Superior temporal gyrus (tissue), 1 donor: Measurements from ENCODE around the gene BANK1.

Source experiments
- DNase-seq: peaks from one replicate; pipeline ENCODE4 v3.0.0-alpha.2; 2016; ENCODE audit errors: extremely low spot score

The BANK1 gene

DNA sequence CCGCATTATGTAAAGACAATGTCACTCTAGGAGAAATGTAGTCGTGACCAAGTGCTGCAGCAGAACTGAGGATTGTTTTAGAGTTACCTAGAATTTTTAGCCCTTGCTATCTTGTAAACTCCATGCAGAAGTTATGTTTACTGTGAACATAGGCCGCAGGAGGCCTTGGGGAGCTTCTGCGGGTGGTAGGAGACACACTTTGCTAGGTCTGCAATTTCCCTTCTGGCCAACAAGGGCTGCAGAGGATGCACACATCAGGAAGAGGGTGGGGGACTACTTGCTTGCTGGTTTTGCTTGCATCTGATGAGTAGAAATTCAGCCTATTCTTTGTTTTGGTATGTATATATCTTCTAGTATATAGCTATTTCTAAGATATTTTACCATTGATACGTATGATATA is 23.1 kb downstream of the BANK1 start:
- no peak for DNase-seq

DNA sequence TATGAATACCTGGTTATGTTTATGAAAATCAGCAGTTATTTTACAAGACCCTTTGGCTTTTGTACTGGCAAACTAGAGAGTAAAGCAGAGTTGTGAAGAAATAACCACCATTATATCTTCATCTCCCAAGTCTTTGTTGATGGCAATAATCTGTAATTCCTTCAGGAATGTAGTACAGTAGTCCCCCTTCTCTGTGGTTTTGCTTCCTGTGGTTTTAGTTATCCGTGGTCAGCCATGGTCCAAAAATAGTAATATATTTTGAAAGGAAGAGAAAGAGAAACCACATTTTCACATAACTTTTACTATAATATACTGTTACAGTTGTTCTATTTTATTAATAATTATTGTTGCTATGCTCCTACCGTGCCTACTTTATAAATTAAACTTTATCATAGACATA is 27.8 kb downstream of the BANK1 start:
- no peak for DNase-seq

DNA sequence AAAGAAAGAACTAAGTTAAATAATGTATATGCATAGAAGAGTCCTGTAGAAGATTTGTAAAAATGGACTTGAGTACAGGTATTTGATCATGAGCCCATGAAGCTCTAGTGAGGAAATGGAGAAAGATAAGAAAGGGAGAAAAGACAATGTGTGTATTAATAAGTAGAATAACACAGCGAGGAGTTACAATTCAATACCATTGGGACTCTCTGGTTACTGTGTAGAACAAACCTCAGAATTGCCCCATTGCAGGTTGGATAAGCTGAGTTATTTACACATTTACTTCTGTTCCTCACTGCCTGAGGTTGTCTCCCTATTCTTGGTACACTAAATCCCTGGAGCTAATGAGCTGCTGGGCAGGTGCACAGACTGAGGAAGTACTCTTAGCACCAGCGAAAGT is 33.3 kb downstream of the BANK1 start:
- DNase-seq, result no peak

DNA sequence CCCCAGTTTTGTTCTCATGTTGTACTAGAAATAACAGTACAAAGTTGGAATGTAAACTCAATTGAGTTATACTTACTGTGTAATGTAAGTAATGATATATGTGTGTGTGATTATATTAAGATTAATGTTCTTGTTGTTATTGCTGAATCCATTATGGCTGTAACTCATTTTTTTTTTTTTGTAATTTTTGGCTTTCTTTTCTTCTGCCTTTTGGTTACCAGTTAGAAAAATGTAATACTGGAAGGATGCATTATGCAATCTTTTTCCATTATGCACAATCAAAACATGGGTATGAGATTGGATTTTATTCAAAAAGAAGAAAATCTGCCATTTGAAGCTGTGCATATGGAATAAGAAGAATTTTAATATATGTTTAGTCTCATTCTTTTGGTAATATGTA is 34.0 kb downstream of the BANK1 start:
- no peak for DNase-seq

DNA sequence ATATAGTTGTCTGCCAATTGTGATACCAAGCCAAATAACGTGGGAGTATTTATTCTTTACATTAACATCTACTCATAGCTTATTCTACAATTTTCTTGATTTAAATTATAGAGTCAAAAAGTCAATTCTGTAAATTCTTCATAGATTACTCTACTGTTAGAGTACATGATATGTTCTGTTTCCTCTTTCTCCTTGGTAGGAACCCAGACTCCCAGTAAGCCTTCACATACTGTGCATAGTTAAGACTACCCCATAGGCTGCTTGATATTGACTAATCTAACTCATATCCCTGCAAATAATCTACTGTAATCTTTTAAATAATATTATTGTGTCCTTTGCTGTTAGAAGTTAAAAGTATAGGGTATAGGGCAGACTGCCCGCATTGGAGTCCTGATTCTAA is 35.4 kb downstream of the BANK1 start:
- no peak for DNase-seq

DNA sequence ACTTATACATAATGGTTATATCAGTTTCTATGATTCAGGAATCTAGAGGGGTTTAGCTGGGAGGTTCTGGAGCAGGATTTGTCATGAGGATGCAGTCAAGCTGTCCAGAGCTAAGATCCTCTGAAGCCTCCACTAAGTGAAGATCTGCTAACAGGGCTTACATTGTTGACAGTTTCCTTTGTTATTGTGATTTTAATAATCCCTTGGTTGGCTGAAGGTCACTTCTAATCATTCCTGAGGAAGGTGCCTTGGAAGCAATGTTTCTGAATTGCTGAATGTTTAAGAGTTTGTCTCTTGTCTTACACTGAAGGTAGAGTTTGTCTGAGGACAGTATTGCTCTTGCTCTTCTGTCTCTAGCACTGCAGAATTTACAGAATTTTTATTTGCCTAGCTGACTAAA is 41.3 kb downstream of the BANK1 start:
- no peak for DNase-seq

DNA sequence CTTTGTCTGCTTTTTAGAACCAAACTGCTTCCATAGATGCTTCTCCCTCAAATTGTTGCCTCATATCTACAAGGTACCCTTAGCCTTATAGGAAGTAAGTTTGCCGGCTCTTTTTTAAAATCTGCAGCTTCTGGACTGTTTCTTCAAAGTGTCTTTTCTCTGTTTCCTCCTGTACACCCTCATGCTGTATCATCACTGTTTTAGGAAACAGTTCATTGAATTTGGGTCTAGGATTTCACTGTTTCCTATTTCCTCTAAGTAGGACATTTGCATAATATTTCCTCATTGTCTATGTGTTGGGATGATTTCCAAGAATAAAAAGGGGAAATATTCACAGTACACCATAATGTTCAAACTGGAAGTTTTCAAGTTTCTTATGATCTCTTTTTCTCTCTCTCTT is 43.0 kb downstream of the BANK1 start:
- no peak for DNase-seq

DNA sequence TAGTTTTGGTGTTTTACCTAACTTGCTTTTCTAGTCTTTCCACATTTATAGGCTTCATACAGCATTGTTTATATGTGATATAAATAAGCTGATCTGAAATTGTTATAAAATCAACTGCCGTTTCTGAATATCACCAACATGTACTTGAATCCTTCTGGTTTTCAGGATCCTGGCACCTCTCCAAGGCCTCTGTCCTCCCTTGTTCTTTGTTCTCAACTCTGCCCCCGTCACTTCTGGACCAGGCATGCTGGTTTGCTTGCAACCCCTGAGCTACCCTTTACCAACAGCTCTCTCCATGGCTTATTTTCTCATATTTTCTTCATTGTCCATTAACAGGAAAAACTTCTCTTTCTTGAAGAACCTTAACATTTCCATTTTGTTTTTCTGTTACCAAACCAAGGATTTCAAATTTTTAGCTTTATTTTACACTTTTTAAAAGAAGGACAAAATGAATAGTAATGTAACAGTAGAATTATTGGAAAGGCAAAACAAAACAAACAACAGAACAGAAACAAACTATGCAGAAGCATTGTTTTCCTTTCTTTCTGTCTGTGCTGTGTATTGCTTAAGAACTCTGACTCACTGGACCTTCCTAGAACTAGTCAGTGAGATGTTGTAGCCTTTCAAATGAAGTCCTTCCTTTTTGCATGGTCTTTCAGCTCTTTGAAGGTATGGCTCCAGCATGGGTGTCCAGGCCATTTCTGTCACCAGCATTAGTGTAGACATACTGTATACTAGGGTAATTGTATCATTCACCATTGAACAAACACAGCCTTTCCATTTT is 44.8 kb downstream of the BANK1 start:
- peak; percentile 36 for DNase-seq

DNA sequence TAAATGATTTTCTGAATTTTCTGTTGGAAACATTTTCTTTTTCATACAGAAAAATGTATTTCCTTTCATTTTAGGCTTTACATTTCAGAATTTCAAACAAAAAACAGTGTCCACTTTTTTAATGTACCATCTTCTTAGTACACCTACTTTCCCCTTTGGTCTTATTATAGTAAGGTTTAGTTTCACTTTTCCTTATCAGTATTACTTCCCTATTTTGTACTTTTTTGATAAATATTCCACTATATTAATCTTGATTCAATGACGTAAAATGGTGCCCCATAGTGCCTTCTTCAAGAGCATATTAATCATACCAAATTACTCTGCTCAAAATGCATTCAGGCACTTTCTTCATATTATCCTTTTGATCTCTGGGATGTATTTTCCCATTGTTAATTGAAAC is 52.5 kb downstream of the BANK1 start:
- no peak for DNase-seq

DNA sequence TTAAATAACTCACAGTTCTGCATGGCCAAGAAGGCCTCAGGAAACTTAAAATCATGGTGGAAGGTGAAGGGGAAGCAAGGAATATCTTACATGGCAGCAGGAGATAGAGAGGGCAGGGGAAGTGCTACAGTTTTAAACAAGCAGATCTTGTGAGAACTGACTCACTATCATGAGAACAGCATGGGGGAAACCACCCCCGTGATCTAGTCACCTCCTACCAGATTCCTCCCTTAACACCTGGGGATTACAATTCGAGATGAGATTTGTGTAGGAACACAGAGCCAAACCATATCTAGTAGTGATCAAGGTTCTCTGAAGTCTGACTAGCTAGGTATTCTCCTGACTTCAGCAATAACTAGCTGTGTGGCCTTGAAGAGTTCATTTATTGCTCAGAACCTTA is 56.0 kb downstream of the BANK1 start:
- no peak for DNase-seq

DNA sequence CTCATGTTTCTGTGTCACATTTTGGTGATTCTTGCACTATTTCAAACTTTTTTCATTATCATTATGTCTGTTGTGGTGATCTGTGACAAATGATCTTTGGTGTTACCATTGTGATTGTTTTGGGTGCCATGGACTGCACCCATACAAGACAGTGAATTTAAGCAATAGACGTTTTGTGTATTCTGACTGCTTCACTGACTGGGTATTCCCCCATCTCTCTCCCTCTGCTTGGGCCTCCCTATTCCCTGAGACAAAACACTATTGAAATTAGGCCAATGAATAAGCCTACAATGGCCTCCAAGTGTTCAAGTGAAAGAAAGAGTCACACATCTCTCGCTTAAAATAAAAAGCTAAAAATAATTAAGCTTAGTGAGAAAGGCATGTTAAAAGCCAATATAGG is 60.2 kb downstream of the BANK1 start:
- no peak for DNase-seq

DNA sequence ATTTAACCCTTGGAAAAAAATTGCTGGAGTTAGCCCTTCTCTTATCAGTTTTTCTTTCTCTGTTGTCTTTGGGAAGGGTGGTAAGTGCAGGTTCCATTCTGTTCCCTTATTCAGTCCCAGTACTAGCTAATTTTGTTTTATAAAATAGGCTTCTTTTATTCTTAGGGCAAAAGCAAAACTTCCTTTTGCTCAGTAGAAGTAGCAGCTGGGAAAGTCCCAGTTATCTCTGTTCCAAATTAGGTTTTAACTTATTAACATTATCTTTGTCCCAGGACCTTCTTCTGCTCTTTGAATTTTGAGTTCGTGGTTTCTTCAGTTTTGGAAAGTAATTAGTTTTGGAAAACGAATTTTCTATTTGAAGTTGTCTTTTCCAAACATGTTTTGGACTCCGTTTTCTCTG is 61.1 kb downstream of the BANK1 start:
- no peak for DNase-seq

DNA sequence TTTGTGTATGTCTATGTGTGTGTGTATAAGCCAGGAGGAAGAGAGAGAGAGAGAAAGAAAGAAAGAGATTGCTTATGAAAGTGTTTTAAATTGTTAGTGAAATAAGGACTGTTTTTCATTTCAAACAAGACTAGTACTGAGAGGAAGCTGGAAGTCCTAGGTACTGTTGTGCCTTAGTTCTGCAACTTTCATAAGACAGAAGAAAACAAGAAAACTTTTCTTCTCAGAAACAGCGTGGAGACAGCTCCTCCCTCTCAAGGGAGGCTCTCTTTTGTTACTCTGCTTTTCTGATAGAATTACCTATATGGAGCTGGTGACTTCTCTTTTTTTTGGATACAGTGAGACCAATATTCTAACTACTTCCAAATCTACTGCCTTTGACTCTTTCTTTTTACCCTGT is 62.5 kb downstream of the BANK1 start:
- DNase-seq, result no peak

DNA sequence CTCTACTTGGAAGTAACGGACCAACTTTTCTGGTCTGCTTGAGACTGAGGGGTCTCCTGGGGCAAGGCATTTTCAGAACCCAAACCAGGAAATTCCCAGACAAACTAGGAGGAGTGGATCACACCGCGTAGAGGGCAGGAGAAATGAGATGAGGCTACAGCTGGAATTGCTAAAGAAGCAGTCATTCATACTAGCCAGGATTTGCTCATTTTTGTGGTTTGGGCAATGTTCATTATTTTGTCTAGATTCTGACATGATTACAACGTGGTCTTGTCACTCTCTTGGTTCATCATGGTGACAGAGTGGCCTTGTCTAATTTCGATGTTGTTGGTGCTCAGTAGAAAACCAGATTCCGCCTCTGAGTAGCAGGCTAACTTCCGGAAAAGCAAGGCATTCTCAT is 63.2 kb downstream of the BANK1 start:
- no peak for DNase-seq

DNA sequence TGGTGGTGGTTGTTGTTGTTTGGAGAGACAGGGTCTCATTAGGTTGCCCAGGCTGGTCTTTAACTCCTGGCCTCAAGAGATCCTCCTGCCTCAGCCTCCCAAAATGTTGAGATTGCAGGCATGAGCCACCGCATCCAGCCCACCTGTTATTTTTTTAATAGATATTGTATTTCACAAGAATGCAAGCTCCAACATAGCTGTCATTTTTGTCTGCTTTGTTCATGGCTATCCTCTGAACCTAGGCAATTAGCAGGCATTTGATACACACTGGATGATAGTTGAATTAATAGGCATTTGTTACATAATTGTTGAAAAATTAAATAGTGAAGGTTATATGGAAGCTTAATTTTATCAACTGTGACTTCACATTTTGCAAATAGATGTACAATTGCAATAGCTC is 64.7 kb downstream of the BANK1 start:
- no peak for DNase-seq

DNA sequence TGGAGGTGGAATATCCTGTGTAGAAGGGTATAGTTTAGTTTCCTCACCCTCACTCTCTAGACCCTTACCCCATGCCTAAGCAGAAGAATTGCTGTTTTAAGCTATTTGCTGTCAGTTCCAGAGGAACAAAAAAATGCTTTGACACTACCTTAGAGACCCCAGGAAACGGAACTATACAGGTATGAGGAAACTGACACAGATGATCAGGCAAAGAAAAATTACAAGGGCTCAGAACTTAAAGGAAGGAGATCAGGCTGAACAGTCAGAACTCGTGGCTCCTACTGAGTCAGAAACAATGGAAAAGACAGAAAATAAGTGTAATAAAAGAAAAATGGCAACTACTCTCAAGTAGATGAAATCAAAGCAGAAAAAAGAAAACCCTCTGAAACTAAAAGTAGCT is 65.6 kb downstream of the BANK1 start:
- DNase-seq, result no peak

DNA sequence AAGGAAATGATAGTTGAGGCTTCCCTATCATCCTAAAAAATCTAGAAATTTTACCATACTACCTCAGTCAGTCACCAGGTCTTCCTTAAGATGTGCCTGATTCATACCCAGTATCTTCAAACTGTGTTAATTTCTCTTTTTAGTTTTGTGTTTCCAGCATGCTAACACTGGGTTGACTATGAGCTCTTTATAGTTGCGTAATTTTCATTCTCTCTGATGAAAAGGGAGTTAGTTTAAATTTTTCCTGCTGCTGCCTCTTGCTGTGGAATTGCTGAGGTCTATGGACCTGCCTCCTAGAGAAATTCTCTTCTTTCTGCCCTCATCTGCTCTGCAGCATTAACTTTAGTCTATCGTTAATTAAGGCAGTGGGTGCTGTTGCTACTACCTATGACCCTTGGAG is 66.6 kb downstream of the BANK1 start:
- no peak for DNase-seq

DNA sequence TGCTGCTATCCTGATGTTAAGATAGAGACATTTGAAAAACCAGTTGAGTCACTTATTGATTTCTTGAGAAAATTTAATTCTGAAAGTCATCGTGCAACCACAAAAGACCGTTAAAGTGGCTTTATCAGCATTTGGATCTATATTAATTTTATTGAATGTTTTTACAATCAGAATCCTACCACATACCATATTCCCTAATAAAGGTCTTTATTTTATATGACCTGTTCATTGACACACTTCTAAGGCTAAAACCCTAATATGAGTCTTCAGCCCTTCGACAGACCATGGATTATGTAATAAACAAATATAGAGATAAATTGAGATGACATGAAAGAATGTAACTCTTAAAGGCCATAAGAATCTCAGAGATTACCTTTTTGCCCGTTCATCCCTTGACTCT is 68.1 kb downstream of the BANK1 start:
- no peak for DNase-seq

DNA sequence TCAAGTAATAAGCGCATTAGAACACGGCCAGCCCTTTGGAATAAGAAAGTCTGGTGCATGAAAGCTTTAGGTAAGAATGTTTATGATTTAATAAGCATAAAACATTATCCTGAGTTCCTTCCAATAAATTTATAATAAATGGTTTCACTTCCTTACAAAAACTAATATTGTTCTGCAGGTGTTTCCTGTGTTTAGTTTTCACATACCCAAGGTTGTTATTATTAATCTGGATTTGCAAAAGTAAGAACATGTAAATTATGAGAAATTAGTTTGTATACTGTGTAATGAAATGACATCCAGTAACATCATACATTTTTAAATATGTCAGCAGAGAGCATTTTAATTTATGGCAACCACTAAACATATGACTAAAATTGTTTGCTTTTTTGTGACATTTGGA is 72.1 kb downstream of the BANK1 start:
- DNase-seq, result no peak

DNA sequence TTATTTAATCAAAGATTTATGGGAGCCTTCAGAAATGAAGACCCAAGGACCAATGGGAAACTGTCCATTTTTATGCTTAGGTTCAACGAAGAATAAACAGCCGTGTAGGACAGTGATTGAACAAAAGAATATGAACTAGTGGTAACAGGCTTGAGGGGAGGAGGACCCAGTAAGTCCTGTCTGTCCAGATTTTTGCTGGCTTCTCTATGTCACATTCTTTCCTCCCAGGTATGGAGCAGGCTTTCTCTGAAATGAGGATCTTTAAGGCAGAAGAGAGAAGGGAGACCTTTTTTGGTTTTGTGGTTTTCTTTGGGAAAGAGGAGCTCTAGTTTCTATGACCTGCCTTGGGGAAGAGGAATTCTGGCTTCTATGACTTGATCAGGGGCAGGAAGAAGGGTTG is 74.1 kb downstream of the BANK1 start:
- no peak for DNase-seq

DNA sequence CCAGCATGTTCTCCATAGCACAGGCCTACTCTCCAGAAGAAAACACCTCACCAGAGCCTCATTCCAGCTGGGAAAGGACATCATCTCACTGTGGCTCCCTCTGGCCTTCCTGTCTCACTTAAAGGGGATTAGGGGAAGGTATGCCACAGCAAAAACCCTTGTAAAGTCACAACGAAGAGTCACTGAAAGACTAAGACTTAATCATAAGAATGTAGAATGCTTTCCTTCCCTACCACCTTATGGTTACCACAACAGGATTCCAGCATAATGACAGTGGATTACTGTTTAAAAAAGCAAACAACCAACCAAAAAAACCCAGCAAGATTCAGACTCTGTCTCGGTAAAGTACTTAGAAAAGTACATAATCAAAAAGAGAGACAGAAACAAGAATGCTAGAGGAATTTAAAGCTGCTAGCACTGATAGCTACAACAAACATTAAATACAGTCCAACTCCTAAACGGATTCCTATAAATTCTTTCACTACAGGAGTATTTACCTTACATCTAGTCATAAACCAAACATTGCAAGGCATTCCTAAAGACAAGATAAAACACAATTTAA is 75.1 kb downstream of the BANK1 start:
- no peak for DNase-seq

DNA sequence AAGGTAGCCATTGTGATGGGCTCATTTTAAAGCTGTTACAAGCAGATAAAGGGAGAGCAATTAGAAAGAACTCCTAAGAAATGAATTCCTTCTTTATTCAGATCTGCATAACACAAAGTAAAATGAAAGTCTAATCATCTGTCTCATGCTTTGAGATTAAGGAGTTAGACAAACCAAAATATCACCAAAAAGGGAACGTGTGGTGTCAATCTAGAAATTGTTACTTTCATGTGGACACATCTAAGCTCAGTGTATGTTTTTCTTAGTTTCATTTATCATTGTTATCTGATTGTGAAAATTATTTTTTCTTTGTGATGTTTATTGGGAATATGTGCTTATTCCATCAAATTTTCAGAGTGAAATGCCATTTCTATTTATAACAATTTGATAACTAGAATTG is 80.3 kb downstream of the BANK1 start:
- no peak for DNase-seq

DNA sequence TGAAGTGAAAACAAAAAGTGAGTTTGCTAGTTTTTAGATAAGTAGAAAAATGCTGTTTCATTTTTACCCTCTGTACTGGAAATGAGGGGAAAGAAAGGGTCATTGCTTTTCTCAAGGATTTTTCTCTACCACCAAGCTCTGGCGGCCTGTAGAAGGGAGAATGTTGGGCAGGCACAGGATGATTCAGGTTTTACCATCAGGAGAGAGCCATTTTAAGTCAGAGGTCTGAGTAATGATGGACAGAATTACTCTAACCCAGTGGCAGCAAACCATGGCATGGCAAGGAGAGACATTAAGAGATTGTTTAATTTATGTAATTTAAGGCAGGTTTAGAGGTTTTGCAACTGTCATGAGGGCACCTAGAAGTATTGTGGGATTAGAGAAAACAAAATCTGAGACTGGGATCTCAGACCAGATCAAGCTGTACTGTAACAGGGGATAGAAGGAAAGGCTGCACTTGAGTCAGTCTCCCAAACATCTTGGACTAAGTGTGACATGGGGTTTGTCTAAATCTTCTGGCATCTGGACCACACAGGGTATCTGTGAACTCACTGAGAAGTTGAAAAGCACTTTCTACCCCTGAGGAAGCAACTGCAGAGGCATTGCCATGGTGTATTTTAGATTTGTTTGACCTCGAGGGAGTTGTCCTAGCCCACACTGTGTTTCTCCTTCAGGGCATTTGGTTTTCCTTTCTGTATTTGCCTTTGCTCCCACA is 81.6 kb downstream of the BANK1 start:
- DNase-seq, result no peak
